NCI-H460 (cell line): ENCODE results near the gene IGFBP7. TPM values are rescaled to one million over a fixed set of nuclear protein-coding genes. Genes with fewer than 3 reads are reported as not detected.

Experiments
- DNase-seq: peaks from one replicate; pipeline ENCODE4 v3.0.0-alpha.2; 2016; ENCODE audit warnings: low read depth; ENCODE audit errors: extremely low read depth
- total RNA-seq: library from RNA; depleted of rRNA; stranded (reverse); fragments of >200 nt; shearing (Covaris generic); gene quantifications from 2 replicates; pipeline ENCODE4 v1.2.3, GENCODE V29; 2014

Gene IGFBP7
- total RNA-seq, 1 experiment from 2014 or later: 4.3 TPM

DNA sequence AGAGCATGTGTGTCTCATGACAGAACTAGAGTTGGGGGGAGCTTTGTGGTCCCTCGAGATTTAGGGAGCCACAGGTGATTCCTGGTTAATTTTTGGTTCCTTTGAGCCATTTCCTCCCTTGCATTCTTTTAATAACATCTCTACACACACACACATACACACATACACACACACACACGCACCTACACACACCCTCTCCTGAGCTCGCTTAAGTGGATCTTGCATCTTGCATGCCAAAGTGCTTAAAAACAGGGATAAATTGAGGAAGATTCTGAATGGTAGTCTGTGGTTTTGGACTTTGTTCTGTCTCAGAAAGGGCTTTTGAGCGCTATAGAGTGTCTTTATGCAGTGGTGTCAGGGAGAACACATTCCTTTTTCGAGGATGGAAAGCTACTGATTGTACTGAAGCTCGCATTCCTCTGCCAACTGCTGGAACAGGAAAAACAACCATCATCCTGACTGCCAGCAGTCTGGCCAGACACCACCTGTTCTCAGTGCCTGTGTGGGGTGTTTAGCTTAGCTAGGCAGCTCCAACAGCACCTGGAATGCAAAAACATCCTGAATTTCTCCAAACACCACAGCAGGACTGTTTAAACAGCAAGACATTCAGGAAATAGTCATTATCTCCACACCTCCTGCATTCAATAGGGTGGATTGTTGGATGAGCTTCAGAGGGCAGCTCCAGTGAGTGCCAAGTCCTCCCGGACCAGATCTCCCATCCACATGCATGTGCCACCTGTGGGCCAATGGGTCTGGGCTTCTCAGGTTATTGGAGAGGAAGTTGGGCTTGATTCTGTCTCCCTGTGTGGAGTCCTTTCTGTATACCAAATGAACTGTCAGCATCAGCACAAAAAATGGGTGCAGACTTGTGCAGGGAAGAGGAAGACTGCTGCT lies 21.9 kb upstream of the IGFBP7 start:
- DNase-seq: no peak

DNA sequence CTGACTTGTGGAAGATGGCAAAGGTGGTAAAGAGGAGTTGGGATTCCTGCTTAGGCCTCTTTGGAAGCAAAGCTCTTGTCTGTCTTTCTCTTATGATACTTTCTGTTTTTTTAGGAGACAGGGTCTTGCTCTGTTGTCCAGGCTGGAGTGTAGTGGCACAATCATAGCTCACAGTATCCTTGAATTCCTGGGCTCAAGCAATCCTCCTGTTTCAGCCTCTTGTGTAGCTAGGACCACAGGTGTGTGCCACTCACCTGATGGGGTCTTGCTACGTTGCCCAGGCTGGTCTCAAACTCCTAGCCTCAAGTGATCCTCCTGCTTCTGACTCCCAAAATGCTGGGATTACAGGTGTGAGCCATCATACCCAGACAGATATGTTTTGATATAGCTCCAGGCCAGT lies 19.3 kb upstream of the IGFBP7 start:
- DNase-seq: no peak

DNA sequence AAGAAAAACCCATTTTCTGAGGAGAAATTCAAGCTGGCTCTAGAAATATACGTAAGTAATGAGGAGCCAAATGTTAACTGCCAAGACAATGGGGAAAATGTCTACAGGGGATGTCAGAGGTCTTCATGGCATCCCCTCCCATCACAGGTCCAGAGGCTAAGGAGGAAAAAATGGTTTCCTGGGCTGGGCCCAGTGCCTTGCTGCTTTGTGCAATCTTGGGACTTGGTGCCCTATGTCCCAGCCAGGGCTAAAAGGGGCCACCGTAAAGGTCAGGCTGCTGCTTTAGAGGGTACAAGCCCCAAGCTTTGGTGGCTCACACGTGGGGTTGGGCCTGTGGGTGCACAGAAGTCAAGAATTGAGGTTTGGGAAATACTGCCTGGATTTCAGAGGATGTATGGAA lies 17.2 kb upstream of the IGFBP7 start:
- DNase-seq: no peak

DNA sequence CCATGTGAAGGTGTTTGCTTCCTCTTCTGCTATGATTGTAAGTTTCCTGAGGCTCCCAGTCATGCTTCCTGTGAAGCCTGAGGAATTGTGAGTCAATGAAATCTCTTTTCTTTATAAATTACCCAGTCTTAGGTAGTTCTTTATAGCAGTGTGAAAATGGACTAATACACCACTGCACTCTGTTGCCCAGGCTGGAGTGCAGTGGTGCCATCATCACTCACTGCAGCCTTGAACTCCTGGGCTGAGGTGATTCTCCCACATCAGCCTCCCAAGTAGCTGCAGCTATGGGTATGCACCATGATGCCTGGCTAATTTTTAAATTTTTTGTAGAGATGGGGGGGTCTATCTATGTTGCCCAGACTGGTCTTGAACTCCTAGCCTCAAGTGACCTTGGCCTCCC lies 15.8 kb upstream of the IGFBP7 start:
- DNase-seq: no peak

DNA sequence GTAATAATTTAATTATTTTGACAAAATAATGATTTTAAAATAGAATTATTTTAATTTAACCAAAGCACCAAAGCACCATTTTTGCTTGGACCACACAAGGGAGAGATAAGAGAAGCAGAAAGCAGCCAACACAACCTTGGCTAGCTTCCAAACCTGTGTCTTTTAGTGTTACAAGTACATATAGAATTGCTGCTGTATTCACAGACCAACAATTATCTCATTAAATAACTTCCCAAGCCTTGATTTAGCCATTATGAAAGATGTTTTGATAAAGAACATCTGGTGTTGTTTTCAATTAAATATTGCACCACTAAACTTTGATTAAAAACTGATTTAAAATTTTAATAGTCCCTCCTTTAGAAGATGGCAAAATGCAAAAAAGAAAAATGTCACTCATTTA lies 14.0 kb upstream of the IGFBP7 start:
- DNase-seq: no peak

DNA sequence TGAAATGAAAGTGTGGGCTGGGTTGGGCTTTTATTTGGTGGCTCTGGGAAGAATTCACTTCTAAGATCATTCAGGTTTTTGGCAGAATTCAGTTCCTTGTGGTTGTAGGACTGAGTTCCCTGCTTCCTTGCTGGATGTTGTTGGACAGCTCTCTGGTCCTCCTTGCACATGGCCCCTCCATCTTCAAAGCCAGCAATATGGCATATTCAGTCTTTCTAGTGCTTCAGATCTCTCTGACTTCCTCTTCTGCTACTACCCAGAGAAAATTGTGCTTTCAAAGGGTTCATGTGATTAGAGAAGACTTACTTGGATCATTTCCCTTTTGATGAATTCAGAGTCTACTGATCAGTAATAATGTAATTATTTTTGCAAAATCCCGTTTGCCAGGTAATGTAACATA lies 12.8 kb upstream of the IGFBP7 start:
- DNase-seq: no peak

DNA sequence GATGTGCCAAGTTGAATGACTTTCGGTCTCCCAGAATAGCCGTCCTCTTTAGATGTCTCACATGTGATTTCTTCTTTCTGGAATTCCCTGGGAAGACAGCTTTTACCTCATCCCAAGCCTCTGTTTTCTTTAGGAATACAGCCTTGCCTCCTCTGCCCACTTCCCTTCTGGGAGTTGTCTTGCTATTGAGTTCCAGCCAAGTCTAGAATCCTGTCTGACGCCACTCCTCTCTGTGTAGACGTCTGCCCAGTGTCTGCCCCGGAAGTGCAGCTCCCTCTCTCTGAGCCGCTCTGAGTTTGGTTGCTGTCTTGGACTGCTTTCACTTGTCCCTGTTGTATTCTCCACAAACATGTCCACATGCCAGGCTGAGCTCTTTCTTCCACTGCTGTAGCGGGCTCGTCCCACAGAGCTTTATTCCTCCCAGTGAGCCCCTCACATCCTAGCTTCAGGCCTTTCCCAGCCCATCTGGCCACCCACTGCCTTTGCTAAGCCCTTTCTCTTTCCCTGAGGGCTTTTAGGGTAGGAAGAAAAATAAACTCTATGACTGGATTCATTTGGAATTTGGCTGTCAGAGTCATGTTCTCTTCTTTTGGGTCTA lies 9.0 kb upstream of the IGFBP7 start:
- no peak for DNase-seq

DNA sequence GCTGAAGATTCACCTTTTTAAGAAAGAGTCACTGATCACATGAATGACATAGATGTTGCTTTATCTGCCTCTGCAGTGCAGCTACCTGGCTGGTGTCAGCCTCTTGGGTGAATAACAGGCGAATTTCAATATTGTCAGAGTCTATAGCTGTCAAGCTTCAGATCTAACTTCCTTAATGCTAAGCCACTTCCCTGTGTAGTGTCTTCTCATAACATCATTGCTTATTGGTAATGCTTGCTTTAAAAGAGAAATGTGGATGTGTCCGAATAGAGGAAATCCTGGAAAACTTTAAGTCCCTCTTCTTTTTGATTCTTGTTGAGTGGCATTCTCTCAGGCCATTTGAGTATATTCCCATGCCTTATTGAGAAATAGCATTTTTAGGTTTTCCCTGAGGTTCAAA lies 7.3 kb upstream of the IGFBP7 start:
- no peak for DNase-seq

DNA sequence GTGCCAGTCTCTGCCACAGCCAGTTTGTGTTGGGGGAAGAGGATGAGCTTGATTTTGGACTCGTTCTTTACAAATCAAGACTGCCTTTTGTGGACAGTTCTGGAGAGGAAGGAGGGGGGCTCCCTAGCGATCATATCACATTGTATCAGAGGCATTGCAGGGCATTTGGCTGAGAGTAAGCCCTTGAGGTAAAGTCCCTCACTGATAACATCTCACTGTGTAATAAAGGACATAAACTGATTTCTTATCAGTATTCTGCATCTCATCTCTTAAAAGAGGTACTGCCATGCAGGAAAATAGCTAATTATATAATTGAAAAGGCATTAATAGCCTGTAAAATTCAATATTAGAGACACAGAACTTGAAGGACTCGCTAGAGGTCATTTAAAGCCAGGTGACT lies 6.1 kb upstream of the IGFBP7 start:
- no peak for DNase-seq

DNA sequence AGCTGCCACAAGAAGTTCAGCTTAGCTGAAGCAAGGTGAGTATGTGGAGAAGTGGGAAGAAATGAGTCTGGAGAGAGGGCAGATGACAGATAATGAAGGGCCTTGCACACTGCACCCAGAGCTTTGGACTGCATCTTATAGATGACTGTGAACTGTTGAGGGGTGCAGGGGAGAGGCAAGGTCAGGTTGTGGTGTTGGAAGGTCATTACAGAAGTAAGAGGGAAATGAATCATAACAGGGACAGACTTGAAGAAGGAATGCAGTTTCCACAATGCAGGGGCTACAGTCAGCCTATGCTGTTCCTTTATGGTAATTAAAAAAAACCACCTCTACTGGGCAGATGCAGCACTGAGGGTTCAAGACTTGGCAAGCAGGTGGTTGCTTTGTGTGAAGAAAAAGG lies 4.8 kb upstream of the IGFBP7 start:
- no peak for DNase-seq

DNA sequence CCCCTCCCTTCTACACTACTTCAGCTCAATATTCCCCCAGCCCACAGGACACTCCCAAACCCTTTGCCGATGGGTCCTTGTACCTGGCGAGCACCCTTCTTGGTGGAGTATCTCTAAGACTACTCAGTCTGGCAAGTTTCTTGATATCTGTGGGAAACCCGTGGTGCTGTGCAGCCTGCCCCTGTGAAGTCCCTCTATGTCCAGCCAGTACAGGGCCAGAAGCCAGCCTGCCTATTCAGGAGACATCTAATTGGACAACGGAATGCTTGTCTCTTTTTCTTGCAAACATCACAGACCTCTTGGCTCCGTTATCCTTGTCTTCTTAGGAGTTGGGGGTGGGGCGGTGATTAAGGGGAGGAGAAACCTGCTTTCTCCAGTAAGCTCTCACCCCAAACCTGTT lies 3.7 kb upstream of the IGFBP7 start:
- no peak for DNase-seq

DNA sequence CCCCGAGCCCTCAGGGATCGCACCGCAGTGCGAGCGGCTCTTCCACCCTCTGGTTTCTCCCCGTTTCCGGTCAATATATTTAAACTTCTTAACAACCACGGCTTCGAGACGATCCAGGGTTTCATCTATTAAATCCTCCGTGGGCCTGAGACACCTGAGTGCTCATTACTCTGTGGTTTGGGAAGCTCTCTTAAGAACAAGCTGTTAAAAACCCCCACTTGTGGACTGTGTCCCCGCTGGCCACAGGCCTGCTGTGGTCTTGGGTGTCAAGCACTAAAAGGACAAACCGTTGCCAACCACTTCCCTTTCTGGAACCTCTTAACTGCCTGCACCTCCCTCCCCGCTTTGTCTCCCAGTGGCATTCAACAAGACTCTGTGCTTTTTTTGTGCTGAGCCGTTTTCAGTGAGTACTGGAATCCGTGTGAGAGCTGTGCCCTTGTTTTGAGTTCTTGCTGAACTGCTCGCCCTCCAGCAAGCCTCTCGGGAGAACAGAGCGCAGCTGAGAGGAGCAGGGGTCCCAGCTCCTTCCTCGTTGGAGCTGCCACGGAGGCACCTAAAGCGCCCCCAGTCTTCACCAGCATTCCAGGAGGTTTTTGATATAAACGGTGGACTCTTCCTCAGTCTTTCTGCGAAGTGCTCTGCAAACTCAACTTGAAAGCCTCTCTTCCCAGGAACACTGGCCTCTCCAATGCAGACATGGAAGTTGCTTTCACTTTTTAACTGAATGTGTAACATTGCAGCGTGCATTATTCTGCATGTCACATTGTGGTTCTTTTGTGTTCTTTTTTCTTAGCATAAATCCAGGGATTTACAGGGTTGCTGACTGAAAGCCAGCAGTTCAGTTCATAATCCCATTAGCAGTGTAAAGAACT lies 691 bp upstream of the IGFBP7 start:
- DNase-seq: no peak

DNA sequence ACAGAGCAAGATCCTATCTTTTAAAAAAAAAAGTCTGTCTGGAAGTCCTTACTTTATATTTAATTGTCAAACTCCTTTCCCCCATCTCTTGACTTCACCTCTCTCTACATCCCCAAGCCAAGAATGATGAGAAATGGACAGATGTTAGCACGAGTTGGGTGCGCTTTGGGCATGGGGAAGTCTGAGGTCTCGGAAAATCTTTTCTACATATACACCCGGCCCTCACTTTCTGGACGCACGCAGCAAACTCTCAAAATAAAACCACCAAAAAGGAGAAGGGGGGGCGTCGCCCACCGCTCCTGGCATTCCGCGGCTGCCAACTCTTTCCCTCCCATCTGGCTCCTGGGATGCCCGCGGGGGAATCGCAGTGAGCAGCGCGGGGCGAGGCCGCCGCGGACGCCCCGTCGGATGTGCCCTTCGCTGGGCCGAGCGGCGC lies 756 bp downstream of the IGFBP7 start:
- no peak for DNase-seq

DNA sequence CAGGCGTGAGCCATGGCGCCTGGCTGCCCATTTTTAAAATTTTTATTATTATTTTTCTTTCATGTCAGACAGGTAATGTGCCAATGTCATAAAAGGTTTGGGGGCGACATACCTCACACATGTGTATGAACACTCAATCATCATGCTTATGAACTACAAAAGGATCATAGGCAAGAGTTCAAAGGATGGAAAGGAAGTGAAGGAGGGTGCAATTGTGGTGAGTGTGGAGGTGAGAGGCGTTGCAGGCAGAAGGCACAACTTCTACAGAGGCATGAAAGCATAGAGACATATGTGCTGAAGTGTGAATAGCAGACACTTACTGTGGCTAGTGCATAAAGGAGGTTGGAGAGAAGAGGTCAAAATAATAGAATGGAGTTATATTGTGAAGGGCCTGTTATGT lies 4.0 kb downstream of the IGFBP7 start:
- DNase-seq: no peak

DNA sequence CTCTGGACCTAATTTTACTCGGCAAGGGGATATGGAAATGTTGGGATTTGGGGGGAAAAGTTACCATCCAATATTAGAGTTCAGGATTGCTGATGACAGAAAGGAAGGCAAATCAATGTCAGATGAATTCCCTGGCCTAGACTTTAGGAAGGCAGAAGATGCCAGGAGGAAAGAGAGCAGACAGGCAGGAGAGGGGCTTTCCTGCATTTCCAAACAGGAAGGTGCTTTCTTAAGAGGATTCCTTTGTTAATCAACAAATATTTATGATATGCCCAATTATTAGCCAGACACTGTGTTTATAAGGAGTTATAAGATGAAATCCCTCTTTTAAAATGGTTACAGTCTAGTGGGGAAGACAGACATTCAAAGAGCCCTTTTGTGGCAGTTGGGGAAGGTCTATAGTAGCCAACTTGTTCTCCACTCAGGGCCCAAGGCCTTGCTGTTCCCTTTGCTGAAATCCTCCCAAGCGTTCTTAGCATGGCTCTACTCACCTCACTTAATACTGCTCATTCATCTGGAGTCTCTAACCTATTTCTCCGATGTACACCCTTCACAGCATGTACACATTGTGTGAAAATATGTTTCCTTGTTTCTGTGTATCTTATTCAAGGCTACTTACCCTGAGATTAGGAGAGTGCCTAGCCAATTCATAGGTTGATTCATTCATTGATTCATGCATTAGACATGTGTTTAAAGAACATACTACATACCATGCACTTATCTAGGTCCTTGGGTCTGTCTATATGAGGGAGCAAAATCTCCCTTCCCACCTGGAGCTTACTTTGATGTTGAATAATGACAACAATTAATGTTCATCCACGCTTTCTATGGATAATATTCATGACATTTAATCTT lies 5.3 kb downstream of the IGFBP7 start:
- no peak for DNase-seq

DNA sequence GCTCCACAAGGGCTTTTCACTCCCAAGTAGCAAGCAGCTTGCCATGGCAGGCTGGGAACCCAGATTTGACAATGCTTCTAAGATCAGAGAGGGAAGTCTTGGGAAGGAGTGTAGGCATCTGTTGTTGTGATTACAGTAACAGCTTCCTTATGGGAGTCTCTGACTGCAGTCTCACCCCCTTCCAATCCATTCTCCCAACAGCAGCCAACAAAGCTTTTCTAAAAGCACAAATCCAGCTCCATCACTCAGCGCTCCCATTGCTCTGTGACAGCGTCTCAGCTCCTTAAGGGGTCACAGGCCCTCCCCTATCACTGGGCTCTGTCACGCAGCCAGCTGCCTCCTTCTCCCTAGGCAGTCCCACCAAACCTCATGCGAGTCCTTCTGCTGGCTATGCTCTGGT lies 7.1 kb downstream of the IGFBP7 start:
- DNase-seq: no peak

DNA sequence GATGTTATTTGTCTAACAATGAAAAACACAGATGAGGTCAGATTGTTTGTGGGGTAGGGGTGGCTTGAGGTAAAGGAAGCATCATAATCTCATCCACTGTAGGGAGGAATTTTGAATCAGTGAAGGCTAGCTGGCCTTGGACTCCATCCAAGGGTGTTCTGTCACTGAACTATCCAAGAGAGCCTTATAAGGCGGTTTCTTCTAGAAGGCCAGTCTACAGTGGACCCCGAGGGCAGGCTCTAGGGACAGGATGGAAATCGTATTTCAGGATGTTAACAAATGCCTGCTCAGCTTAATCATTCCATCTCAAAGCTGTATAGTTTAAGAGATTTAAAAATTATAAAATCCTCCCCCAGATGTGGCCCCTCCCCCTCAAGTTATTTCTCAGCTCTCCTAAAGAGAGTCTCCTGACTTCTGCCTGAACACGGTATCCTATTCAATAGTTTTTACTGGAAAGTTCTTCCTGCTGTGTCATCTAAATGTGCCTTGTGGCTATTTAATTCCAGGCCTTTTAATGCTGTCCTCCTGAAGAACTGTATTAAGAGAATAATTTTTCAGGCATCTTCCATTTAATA lies 8.0 kb downstream of the IGFBP7 start:
- no peak for DNase-seq

DNA sequence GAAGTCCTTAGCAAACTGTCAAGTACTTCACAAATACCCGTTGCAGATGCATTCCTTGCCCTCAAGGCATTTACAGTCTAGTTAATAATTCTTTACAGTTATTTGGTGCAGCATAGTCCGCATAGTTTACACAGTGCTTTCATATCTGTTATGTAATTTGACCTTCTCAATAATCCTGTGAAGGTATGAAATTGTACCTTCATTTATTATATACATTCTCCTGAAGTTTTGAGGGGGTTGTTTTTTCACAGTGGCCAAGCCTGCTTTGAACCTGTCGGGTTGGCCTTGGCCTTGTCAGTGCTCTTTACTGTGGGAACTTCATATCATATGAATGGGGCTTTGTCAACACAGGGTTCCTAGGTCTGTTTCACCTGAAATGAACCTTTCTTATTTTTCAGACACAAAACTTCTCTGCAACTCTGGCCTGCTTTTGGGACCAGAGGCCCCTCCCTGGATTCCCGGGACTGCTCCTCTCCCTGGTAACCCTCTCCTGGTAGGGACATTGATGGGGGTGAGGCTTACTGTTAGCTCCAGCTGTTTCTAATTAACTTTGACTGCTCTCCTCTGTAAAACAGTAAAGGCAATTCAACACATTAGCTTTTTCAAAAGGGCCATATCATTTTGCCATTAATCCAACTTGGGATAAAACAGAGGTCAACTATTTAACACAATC lies 9.1 kb downstream of the IGFBP7 start:
- no peak for DNase-seq

DNA sequence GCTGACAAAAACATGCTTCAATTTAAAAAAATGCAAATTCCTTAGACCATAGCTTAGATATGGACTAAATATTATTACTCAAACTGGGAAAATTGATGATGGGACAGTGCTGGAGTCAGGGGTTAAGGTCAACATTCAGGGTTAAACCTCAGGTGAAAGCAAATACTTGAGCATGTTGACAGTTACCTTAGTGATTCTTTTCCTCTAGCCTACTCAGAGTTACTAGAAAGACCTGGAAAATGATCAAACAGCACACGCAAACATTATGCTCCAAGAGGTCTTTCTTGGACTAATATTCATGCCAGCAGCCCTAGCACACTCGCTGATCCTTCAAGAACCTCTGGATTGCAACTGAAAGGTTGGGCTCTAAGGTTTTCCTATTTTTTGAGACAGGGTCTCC lies 10.8 kb downstream of the IGFBP7 start:
- no peak for DNase-seq

DNA sequence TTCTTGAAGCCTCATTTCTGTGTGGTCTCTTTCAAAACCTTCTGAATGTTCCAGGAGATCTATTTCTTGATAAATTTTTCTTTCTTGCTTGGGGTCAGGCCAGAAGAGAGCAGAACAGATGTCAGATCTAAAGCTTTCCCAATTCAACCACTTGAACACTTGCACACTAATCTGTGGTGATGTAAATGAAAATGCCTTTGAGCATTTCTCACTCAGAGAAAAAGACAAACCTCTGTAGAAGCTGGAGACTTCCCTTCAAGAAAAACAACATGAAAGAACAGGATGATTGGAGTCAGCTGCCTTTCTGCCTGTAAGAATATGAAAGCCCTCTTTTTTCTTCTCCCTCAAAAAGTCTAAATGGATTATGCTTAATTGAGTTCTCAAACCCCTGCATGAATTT lies 11.2 kb downstream of the IGFBP7 start:
- no peak for DNase-seq
